T-helper 17 cell (primary cell): ENCODE results near the gene HSPD1. TPM values are rescaled to one million over a fixed set of nuclear protein-coding genes. Genes with fewer than 3 reads are reported as not detected.

Experiments
- ATAC-seq: fragments of 150-1000 bp; cut with Tn5 transposase; 2 replicates; pipeline ENCODE4 v1.10.0; 2021; ENCODE audit warnings: mild to moderate bottlenecking, moderate library complexity
- DNase-seq, 3 donors: peaks; one replicate each; pipeline versions ENCODE4 v3.0.0 to v3.0.0-alpha.2; 2020 to 2021
- H3K9me3 ChIP-seq: one replicate; pipeline ENCODE4 v1.7.0; 2013; ENCODE audit warnings: low read length, mild to moderate bottlenecking; ENCODE audit not compliant: control insufficient read depth, poor library complexity, severe bottlenecking
- H3K27ac Mint-ChIP-seq: one replicate; pipeline ENCODE4 v1.8.0; 2022; ENCODE audit warnings: mild to moderate bottlenecking, moderate library complexity, mixed read lengths
- H3K27me3 Mint-ChIP-seq: one replicate; pipeline ENCODE4 v1.8.0; 2022; ENCODE audit warnings: mixed read lengths
- H3K36me3 Mint-ChIP-seq: one replicate; pipeline ENCODE4 v1.8.0; 2022; ENCODE audit warnings: low read depth, mixed read lengths
- H3K4me1 Mint-ChIP-seq: one replicate; pipeline ENCODE4 v1.8.0; 2022; ENCODE audit warnings: mild to moderate bottlenecking, mixed read lengths
- H3K4me3 Mint-ChIP-seq: one replicate; pipeline ENCODE4 v1.8.0; 2022; ENCODE audit warnings: mild to moderate bottlenecking, moderate library complexity, mixed read lengths
- total RNA-seq, 4 donors: library from RNA in 2 of 4; stranded (reverse) in 2 of 4; gene quantifications; one replicate each; pipeline ENCODE4 v1.2.3 and lab custom pipeline; 2022 to 2026

The HSPD1 gene
- total RNA-seq (100 to 1,000 TPM; 161 to 182 TPM), total RNA-seq (lab: John Stamatoyannopoulos, UW) (259 to 314 reads per million in 2 donors)

DNA sequence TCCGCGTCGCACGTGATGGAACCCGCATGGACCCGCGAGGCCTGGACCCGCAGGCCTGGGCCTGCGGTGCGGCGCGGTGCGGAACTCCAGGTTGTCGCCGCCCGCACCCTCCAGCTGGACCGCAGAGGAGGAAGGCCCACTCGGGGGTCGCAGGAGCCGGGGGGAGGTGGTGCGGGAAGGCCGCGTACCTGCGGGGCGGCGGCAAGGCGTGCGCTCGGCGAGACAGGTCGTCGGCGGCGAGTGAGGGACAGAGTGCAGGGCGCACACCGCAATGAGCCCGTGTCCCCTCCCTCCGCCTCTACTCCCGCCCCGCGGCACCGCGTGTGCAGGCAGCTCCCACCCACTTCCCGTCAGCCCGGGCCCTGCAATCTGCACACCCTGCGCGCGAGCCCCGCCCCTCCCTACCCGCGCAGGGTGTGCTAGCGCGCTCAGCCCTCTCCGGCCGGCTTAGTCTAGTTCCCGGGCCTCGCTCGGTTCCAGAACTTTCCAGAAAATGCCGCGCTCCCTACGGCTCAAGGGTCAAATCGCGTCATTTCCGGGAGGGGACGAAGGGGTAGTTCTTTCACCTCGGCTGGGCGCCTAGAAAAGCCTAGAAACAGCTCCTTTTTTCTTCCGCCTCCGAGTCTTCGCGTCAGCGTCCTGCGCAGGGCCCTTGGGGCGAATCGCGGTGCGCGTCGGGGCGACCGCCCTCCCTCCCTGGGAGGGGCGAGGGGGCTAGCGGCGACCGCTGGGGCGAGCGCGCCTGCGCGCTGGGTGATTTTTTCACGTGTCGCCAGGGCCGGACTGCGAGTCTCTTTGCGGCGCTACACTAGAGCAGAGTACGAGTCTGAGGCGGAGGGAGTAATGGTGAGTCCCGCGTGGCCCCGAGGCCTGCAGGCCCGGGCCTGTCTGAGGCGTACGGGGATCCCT lies at the start of gene HSPD1, which contains the start of gene HSPE1:
Gene HSPD1 (minus strand): TSS at position 247 of the 909 bp plus-strand sequence. CDS start 992 bp downstream, outside the sequence.
Gene HSPE1 (plus strand): TSS at position 786 of the 909 bp plus-strand sequence. CDS start 58 bp downstream, at position 844.
- H3K36me3 Mint-ChIP-seq: peaks cover 9% of the 10 kb centered on the region
- peaks cover 34% of the 10 kb centered on the region for H3K4me1 Mint-ChIP-seq
- ATAC-seq (peak; percentile 86), DNase-seq (peak; percentile 91 to 97 (median 97))
- H3K27ac Mint-ChIP-seq: peak within 1 kb of the TSS; percentile 95
- H3K9me3 ChIP-seq: no peaks in the 10 kb centered on the region
- H3K27me3 Mint-ChIP-seq: no peaks in the 10 kb centered on the region
- H3K4me3 Mint-ChIP-seq: peak within 1 kb of the TSS; percentile 96

DNA sequence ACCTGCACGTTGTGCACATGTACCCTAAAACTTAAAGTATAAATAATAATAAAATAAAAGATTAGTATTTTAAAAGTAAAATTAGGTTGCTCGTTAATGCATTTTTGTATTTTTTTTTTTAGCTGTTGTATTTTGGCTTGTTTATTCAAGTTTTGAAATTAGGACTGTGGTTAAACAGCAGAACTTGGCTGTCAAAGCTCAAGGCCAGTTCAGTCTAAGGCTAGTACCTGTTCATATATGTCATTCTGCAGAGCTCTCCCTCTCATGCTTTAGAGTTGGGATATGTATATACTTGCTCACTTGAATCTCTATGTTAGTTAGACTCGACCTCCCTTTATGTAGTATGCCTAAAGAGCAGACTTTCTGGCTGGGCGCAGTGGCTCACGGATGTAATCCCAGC lies 48.9 kb upstream of the HSPD1 start:
- no peaks in the 10 kb centered on the region for H3K27me3 Mint-ChIP-seq
- peak overlapping the region; percentile 32 for H3K27ac Mint-ChIP-seq
- ATAC-seq (no peak), DNase-seq (no peak)
- peaks cover 2% of the 10 kb centered on the region for H3K36me3 Mint-ChIP-seq
- no peak overlapping the region for H3K4me3 Mint-ChIP-seq
- H3K9me3 ChIP-seq: no peaks in the 10 kb centered on the region
- H3K4me1 Mint-ChIP-seq: peaks cover 2% of the 10 kb centered on the region

GRCh38 chr2:197547163-197547900 lies 47.7 kb upstream of the HSPD1 start:
- H3K27me3 Mint-ChIP-seq: no peaks in the 10 kb centered on the region
- DNase-seq (no peak), ATAC-seq (no peak)
- H3K4me1 Mint-ChIP-seq: peaks cover 2% of the 10 kb centered on the region
- H3K9me3 ChIP-seq: no peaks in the 10 kb centered on the region
- peaks cover 2% of the 10 kb centered on the region for H3K36me3 Mint-ChIP-seq
- H3K27ac Mint-ChIP-seq: peak overlapping the region; percentile 47
- H3K4me3 Mint-ChIP-seq: no peak overlapping the region

- DNase-seq (no peak), ATAC-seq (no peak)
- Mint-ChIP-seq H3K27me3 (no peaks in the 10 kb centered on the region), H3K36me3 (no peaks in the 10 kb centered on the region), H3K27ac (no peak overlapping the region), H3K4me1 (peaks cover 9% of the 10 kb centered on the region), H3K4me3 (no peak overlapping the region)
- H3K9me3 ChIP-seq: no peaks in the 10 kb centered on the region
Measured at GRCh38 chr2:197543206-197543605, 43.6 kb upstream of the HSPD1 start.

- no peak overlapping the region for H3K27ac Mint-ChIP-seq
- H3K4me1 Mint-ChIP-seq: peaks cover 14% of the 10 kb centered on the region
- no peaks in the 10 kb centered on the region for H3K27me3 Mint-ChIP-seq
- no peak for DNase-seq
- peaks cover 2% of the 10 kb centered on the region for H3K36me3 Mint-ChIP-seq
- no peak overlapping the region for H3K4me3 Mint-ChIP-seq
- H3K9me3 ChIP-seq: no peaks in the 10 kb centered on the region
- no peak for ATAC-seq
Measured at GRCh38 chr2:197539734-197540133, 40.1 kb upstream of the HSPD1 start.

DNA sequence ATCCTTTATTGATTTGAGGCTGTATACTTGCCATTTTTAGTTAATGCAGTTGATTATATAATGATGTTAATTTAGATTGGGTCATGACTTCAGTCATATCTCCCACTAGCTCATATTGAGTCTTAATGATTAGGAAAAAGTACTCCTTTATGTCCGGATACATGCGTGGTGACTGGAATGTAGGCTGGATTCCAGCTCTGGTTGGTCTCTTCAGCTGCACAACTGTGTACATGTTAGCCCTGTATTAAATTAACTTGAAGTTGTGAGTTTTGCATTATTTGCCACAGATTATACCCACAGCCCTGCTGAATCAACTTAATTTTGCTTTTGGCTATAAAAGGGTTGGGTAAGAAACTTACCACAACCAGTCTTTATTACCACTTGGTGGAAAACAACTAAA lies 38.8 kb upstream of the HSPD1 start:
- no peaks in the 10 kb centered on the region for H3K9me3 ChIP-seq
- Mint-ChIP-seq H3K27ac (peak overlapping the region; percentile 45), H3K4me3 (no peak overlapping the region), H3K27me3 (no peaks in the 10 kb centered on the region), H3K4me1 (peaks cover 20% of the 10 kb centered on the region), H3K36me3 (peaks cover 2% of the 10 kb centered on the region)
- DNase-seq (no peak), ATAC-seq (no peak)

DNA sequence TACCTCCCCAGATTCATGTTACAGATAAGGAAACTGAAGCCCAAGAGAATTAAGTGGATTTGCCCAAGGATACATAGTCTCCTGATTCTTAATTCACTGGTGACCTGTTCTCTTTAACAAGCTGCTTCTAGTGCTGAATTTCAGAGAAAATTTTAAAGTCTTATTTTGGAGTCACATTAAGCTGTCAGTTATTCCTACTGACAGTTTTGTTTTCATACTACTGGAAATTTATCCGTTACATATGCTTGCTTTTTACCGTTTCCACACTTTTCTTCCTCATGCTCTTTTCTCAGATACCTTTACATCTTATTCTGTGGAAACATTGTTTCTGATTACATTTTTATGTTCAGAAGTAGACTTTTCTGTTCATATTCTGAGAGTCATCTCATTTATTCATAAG lies 17.5 kb upstream of the HSPD1 start:
- peaks cover 26% of the 10 kb centered on the region for H3K4me1 Mint-ChIP-seq
- ATAC-seq (no peak), DNase-seq (no peak)
- H3K36me3 Mint-ChIP-seq: no peaks in the 10 kb centered on the region
- H3K4me3 Mint-ChIP-seq: peak overlapping the region; percentile 95
- H3K27ac Mint-ChIP-seq: peak overlapping the region; percentile 99
- no peaks in the 10 kb centered on the region for H3K27me3 Mint-ChIP-seq
- no peaks in the 10 kb centered on the region for H3K9me3 ChIP-seq

GRCh38 chr2:197516393-197516761 lies 16.7 kb upstream of the HSPD1 start:
- Mint-ChIP-seq H3K27ac (peak overlapping the region; percentile 99), H3K4me3 (peak overlapping the region; percentile 95), H3K36me3 (no peaks in the 10 kb centered on the region), H3K27me3 (no peaks in the 10 kb centered on the region), H3K4me1 (peaks cover 26% of the 10 kb centered on the region)
- ATAC-seq (peak; percentile 1), DNase-seq (no peak)
- H3K9me3 ChIP-seq: no peaks in the 10 kb centered on the region

DNA sequence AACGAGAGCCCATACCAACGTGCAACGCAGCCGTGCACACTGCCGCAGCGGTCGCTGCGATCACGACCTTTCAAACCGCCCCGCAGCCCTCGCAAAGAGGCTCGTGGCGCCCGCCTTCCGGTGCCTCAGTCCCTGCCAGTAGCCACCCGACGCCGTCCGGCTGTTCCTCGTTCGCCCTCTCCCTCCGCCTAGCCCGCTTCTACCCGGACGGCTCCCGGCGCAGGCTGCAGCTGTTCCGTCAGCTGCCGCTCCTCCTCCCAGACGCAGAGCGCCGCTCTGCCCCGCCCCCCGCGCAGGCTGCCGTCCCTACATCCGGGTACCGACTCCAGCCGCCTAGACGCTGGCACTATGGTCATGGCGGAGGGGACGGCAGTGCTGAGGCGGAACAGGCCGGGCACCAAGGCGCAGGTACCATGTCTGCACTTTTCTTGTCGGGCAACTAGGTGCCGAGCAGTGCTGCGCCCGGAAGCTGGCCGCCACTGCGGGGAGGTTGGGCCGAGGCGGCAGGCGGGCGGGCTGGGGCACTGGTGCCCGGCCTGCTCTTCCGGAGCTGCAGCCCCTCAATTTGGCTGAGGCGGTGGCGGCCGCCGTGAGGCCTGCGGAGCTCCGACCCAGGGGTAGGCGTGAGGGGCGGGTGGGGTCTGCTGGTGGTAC lies 16.2 kb upstream of the HSPD1 start, which contains the start of gene MOB4:
Gene MOB4 (plus strand): TSS at position 328 of the 654 bp plus-strand sequence. CDS start 21 bp downstream, at position 349.
- Mint-ChIP-seq H3K36me3 (no peaks in the 10 kb centered on the region), H3K4me1 (peaks cover 28% of the 10 kb centered on the region), H3K4me3 (peak within 1 kb of the TSS; percentile 95), H3K27ac (peak within 1 kb of the TSS; percentile 99), H3K27me3 (no peaks in the 10 kb centered on the region)
- no peaks in the 10 kb centered on the region for H3K9me3 ChIP-seq
- ATAC-seq: peak; percentile 90
- peak; percentile 91 to 93 (median 92) for DNase-seq

- DNase-seq (no peak), ATAC-seq (peak; percentile 46)
- no peaks in the 10 kb centered on the region for H3K9me3 ChIP-seq
- Mint-ChIP-seq H3K4me1 (peaks cover 27% of the 10 kb centered on the region), H3K4me3 (peak overlapping the region; percentile 95), H3K27ac (peak overlapping the region; percentile 99), H3K36me3 (no peaks in the 10 kb centered on the region), H3K27me3 (no peaks in the 10 kb centered on the region)
Measured at GRCh38 chr2:197515315-197515738, 15.7 kb upstream of the HSPD1 start.

- DNase-seq: no peak
- H3K4me1 Mint-ChIP-seq: peaks cover 24% of the 10 kb centered on the region
Measured at GRCh38 chr2:197514754-197515153, 15.1 kb upstream of the HSPD1 start.

GRCh38 chr2:197513915-197514314 lies 14.3 kb upstream of the HSPD1 start:
- ATAC-seq: no peak
- Mint-ChIP-seq H3K27ac (peak overlapping the region; percentile 99), H3K36me3 (no peaks in the 10 kb centered on the region), H3K4me1 (peaks cover 22% of the 10 kb centered on the region), H3K27me3 (no peaks in the 10 kb centered on the region), H3K4me3 (no peak overlapping the region)
- H3K9me3 ChIP-seq: no peaks in the 10 kb centered on the region
- DNase-seq: no peak

More at GRCh38 chr2:197514754-197515153, 15.1 kb upstream of the HSPD1 start:
- no peaks in the 10 kb centered on the region for H3K9me3 ChIP-seq
- ATAC-seq: no peak
- no peaks in the 10 kb centered on the region for H3K36me3 Mint-ChIP-seq
- H3K4me3 Mint-ChIP-seq: peak overlapping the region; percentile 95
- no peaks in the 10 kb centered on the region for H3K27me3 Mint-ChIP-seq
- peak overlapping the region; percentile 99 for H3K27ac Mint-ChIP-seq
